ENCODE data around the gene COL4A2. TPM values are rescaled to one million over a fixed set of nuclear protein-coding genes. Genes with fewer than 3 reads are reported as not detected.

The COL4A2 gene
- total RNA-seq, 1 experiment from 2014 or later, result 1.6 TPM

DNA sequence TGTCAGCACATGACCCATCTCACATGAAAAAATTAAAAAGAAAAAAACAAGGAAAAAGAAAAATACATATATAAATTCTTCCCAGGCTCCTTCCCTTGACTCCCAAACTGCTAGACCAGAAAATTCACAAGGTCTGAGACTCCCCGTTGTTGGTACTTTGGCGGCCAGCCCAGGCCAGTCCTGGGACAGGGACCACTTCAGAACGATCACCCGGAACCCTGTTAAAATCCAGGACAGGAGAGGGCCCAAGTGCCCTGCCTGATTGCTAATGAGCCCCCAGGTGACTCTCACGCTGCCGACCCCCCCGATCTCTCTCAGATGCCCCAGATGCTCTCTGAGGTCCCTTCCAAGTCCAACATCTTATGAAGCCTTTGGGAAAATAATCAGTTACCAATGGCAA is 107.2 kb downstream of the COL4A2 start:
- Histone ChIP-seq H3K9ac (ENCODE audit: low read length) (no peak overlapping the region), H4K20me1 (ENCODE audit: insufficient read depth) (no peaks in the 10 kb centered on the region), H3K27ac (ENCODE audit: low read depth, low read length) (no peak overlapping the region), H3K9me3 (ENCODE audit: control insufficient read depth in 1 of 2, insufficient read depth in 1 of 2, low read depth in 1 of 2, low read length in 2 of 2) (no peaks in the 10 kb centered on the region), H2AFZ (ENCODE audit: low read depth, low read length, poor library complexity, severe bottlenecking) (no peak overlapping the region), H3K4me1 (ENCODE audit: control insufficient read depth in 1 of 2, insufficient read depth in 2 of 2, low read length in 2 of 2) (peaks cover 3 to 22% of the 10 kb centered on the region in 2 experiments; a peak in 3 of 4 replicates), H3K36me3 (ENCODE audit: control insufficient read depth in 1 of 2, insufficient read depth in 2 of 2, low read length in 2 of 2) (no peaks in the 10 kb centered on the region), H3K79me2 (ENCODE audit: insufficient read depth, low read length) (no peaks in the 10 kb centered on the region), H3K27me3 (ENCODE audit: insufficient read depth, low read length) (no peaks in the 10 kb centered on the region), H3K9me2 (ENCODE audit: insufficient read depth) (no peaks in the 10 kb centered on the region), H3K4me3 (replicated peaks in 1 of 2; ENCODE audit: low read depth in 1 of 2, low read length in 2 of 2) (no peak overlapping the region), H3K4me2 (ENCODE audit: low read length) (no peak overlapping the region)
- RAD21 ChIA-PET (ENCODE audit: low non-redundant PET in 1 of 2, low total read pairs in 2 of 2, uncharacterized antibody in 2 of 2, unreplicated experiment in 2 of 2), result no interaction called here
- POLR2A ChIA-PET, result no interaction called here
- BruUV-seq (replicated peaks), result no TSS peak
- CTCF ChIA-PET, result no interaction called here
- intact Hi-C loops (cut with micrococcal nuclease), result no loop called here
- TF ChIP-seq SIN3A (IDR thresholded peaks at IDR 0.05; ENCODE audit: low read depth), result no peak
- no peak for TF ChIP-seq ELF1 (IDR thresholded peaks at IDR 0.05; ENCODE audit: borderline replicate concordance, low read depth)
- no peak for TF ChIP-seq EGR1 (IDR thresholded peaks at IDR 0.05; ENCODE audit: low read depth)
- no peak for TF ChIP-seq CEBPB (IDR thresholded peaks at IDR 0.05; ENCODE audit: low read depth)
- no peak for TF ChIP-seq CBX3 (IDR thresholded peaks at IDR 0.05; ENCODE audit: low read depth)
- TF ChIP-seq, protein P1, sequence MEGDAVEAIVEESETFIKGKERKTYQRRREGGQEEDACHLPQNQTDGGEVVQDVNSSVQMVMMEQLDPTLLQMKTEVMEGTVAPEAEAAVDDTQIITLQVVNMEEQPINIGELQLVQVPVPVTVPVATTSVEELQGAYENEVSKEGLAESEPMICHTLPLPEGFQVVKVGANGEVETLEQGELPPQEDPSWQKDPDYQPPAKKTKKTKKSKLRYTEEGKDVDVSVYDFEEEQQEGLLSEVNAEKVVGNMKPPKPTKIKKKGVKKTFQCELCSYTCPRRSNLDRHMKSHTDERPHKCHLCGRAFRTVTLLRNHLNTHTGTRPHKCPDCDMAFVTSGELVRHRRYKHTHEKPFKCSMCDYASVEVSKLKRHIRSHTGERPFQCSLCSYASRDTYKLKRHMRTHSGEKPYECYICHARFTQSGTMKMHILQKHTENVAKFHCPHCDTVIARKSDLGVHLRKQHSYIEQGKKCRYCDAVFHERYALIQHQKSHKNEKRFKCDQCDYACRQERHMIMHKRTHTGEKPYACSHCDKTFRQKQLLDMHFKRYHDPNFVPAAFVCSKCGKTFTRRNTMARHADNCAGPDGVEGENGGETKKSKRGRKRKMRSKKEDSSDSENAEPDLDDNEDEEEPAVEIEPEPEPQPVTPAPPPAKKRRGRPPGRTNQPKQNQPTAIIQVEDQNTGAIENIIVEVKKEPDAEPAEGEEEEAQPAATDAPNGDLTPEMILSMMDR (IDR thresholded peaks at IDR 0.05 in 2 of 3, conservative IDR thresholded peaks at IDR 0.05 in 1 of 3; ENCODE audit: borderline replicate concordance in 1 of 3, insufficient read depth in 1 of 3, low read depth in 2 of 3, low read length in 2 of 3), result no peak
- TF ChIP-seq POLR2A (IDR thresholded peaks at IDR 0.05; ENCODE audit: borderline replicate concordance, extremely low read depth, insufficient read depth, insufficient read length), result no peak
- no peak for TF ChIP-seq TCF7L2 (IDR thresholded peaks at IDR 0.05; ENCODE audit: borderline replicate concordance, extremely low read depth, insufficient read depth, insufficient read length)
- no peak for TF ChIP-seq RAD21 (IDR thresholded peaks at IDR 0.05; ENCODE audit: low read depth)
- no peak for TF ChIP-seq ZFX (IDR thresholded peaks at IDR 0.05)
- DNase-seq (ENCODE audit: low read depth, low spot score), result no peak
- no peak for ATAC-seq

DNA sequence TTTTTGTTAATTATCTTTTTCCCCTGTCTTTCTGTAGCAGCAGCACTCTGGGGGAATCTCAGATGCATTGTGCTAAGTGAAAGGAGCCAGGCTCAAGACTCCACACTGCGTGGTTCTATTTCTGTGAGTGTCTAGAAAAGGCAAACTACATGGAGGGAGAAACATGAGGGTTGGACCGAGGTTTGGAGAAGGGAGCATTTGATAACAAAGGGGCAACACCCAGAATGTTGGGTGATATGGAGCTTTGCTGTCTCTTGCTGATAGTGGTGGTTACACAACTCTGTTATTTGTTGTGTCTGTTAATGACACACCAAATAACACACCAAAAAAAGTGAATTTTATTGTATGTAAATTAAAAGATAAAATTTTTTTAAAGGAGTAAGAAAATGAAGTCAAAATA is 107.8 kb downstream of the COL4A2 start:
- no peaks in the 10 kb centered on the region for H3K9me2 ChIP-seq (ENCODE audit: insufficient read depth)
- no peak overlapping the region for H3K4me3 ChIP-seq (replicated peaks in 1 of 2; ENCODE audit: low read depth in 1 of 2, low read length in 2 of 2)
- no peaks in the 10 kb centered on the region for H4K20me1 ChIP-seq (ENCODE audit: insufficient read depth)
- DNase-seq (ENCODE audit: low read depth, low spot score) (no peak), ATAC-seq (no peak)
- H3K79me2 ChIP-seq (ENCODE audit: insufficient read depth, low read length), result no peaks in the 10 kb centered on the region
- no peaks in the 10 kb centered on the region for H3K9me3 ChIP-seq (ENCODE audit: control insufficient read depth in 1 of 2, insufficient read depth in 1 of 2, low read depth in 1 of 2, low read length in 2 of 2)
- ChIA-PET RAD21 (ENCODE audit: low non-redundant PET in 1 of 2, low total read pairs in 2 of 2, uncharacterized antibody in 2 of 2, unreplicated experiment in 2 of 2) (no interaction called here), POLR2A (no interaction called here), CTCF (no interaction called here)
- no peak overlapping the region for H3K27ac ChIP-seq (ENCODE audit: low read depth, low read length)
- intact Hi-C loops (cut with micrococcal nuclease), result no loop called here
- H3K4me1 ChIP-seq (ENCODE audit: control insufficient read depth in 1 of 2, insufficient read depth in 2 of 2, low read length in 2 of 2), result peaks cover 3 to 18% of the 10 kb centered on the region in 2 experiments; a peak in 3 of 4 replicates
- H3K36me3 ChIP-seq (ENCODE audit: control insufficient read depth in 1 of 2, insufficient read depth in 2 of 2, low read length in 2 of 2), result no peaks in the 10 kb centered on the region
- TF ChIP-seq CBX3 (IDR thresholded peaks at IDR 0.05; ENCODE audit: low read depth) (no peak), ZFX (IDR thresholded peaks at IDR 0.05) (no peak), YY1 (IDR thresholded peaks at IDR 0.05; ENCODE audit: extremely low read depth, insufficient replicate concordance, low read depth, low read length) (no peak), ZNF274 (IDR thresholded peaks at IDR 0.05; ENCODE audit: low read depth, low read length) (no peak), EGR1 (IDR thresholded peaks at IDR 0.05; ENCODE audit: low read depth) (no peak), SP1 (IDR thresholded peaks at IDR 0.05; ENCODE audit: low read depth) (no peak), JUND (IDR thresholded peaks at IDR 0.05) (no peak)
- TF ChIP-seq, protein P2, sequence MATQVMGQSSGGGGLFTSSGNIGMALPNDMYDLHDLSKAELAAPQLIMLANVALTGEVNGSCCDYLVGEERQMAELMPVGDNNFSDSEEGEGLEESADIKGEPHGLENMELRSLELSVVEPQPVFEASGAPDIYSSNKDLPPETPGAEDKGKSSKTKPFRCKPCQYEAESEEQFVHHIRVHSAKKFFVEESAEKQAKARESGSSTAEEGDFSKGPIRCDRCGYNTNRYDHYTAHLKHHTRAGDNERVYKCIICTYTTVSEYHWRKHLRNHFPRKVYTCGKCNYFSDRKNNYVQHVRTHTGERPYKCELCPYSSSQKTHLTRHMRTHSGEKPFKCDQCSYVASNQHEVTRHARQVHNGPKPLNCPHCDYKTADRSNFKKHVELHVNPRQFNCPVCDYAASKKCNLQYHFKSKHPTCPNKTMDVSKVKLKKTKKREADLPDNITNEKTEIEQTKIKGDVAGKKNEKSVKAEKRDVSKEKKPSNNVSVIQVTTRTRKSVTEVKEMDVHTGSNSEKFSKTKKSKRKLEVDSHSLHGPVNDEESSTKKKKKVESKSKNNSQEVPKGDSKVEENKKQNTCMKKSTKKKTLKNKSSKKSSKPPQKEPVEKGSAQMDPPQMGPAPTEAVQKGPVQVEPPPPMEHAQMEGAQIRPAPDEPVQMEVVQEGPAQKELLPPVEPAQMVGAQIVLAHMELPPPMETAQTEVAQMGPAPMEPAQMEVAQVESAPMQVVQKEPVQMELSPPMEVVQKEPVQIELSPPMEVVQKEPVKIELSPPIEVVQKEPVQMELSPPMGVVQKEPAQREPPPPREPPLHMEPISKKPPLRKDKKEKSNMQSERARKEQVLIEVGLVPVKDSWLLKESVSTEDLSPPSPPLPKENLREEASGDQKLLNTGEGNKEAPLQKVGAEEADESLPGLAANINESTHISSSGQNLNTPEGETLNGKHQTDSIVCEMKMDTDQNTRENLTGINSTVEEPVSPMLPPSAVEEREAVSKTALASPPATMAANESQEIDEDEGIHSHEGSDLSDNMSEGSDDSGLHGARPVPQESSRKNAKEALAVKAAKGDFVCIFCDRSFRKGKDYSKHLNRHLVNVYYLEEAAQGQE (IDR thresholded peaks at IDR 0.05; ENCODE audit: low read depth), result no peak
- TF ChIP-seq, protein P3, sequence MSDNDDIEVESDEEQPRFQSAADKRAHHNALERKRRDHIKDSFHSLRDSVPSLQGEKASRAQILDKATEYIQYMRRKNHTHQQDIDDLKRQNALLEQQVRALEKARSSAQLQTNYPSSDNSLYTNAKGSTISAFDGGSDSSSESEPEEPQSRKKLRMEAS (IDR thresholded peaks at IDR 0.05), result no peak
- no peaks in the 10 kb centered on the region for H3K27me3 ChIP-seq (ENCODE audit: insufficient read depth, low read length)
- no peak overlapping the region for H3K4me2 ChIP-seq (ENCODE audit: low read length)
- H2AFZ ChIP-seq (ENCODE audit: low read depth, low read length, poor library complexity, severe bottlenecking), result no peak overlapping the region
- BruUV-seq (replicated peaks), result no TSS peak
- H3K9ac ChIP-seq (ENCODE audit: low read length), result no peak overlapping the region
